ENCODE results near the gene CDH13.

- TF ChIP-seq REST (IDR thresholded peaks at IDR 0.05; ENCODE audit: insufficient replicate concordance, low read depth) = no peak
- no peak for TF ChIP-seq POLR2AphosphoS5 (IDR thresholded peaks at IDR 0.05; ENCODE audit: low read depth)
These were observed 217.0 kb downstream of the CDH13 start for GRCh38 chr16:82843606-82844271.
